Measurements from ENCODE around the gene ASXL3. TPM values are rescaled to one million over a fixed set of nuclear protein-coding genes. Genes with fewer than 3 reads are reported as not detected.

The ASXL3 gene
- polyA plus RNA-seq, 1 donor from 2014 or later, result 15.2 TPM

- Histone ChIP-seq H4K20me1 (ENCODE audit: insufficient read depth) (no peaks in the 10 kb centered on the region), H3K36me3 (ENCODE audit: insufficient read depth, low read length) (peaks cover 4% of the 10 kb centered on the region), H3K4me2 (ENCODE audit: low read length) (no peak overlapping the region), H3K4me3 (ENCODE audit: low read length) (no peak overlapping the region), H3K27ac (ENCODE audit: low read length) (no peak overlapping the region), H3K9me3 (ENCODE audit: low read length) (no peaks in the 10 kb centered on the region), H3K9ac (ENCODE audit: low read length) (no peak overlapping the region), H3K79me2 (replicated peaks; ENCODE audit: insufficient read depth, low read length) (peaks cover 7% of the 10 kb centered on the region), H2AFZ (ENCODE audit: low read depth, low read length) (no peak overlapping the region), H3F3A (ENCODE audit: insufficient read depth, low read length, poor library complexity, severe bottlenecking) (no peaks in the 10 kb centered on the region), H3K9me2 (ENCODE audit: insufficient read depth, low read length) (no peaks in the 10 kb centered on the region), H3K27me3 (ENCODE audit: insufficient read depth, low read depth, low read length) (no peaks in the 10 kb centered on the region)
- TF ChIP-seq, protein P1, sequence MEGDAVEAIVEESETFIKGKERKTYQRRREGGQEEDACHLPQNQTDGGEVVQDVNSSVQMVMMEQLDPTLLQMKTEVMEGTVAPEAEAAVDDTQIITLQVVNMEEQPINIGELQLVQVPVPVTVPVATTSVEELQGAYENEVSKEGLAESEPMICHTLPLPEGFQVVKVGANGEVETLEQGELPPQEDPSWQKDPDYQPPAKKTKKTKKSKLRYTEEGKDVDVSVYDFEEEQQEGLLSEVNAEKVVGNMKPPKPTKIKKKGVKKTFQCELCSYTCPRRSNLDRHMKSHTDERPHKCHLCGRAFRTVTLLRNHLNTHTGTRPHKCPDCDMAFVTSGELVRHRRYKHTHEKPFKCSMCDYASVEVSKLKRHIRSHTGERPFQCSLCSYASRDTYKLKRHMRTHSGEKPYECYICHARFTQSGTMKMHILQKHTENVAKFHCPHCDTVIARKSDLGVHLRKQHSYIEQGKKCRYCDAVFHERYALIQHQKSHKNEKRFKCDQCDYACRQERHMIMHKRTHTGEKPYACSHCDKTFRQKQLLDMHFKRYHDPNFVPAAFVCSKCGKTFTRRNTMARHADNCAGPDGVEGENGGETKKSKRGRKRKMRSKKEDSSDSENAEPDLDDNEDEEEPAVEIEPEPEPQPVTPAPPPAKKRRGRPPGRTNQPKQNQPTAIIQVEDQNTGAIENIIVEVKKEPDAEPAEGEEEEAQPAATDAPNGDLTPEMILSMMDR (IDR thresholded peaks at IDR 0.05; ENCODE audit: poor library complexity, severe bottlenecking), result no peak
- TF ChIP-seq EZH2 (IDR thresholded peaks at IDR 0.05; ENCODE audit: borderline replicate concordance, insufficient read depth, low read length, poor library complexity, severe bottlenecking) (no peak), MXI1 (conservative IDR thresholded peaks at IDR 0.05; ENCODE audit: poor library complexity, severe bottlenecking) (no peak), EP300 (conservative IDR thresholded peaks at IDR 0.05; ENCODE audit: poor library complexity, severe bottlenecking) (no peak), RAD21 (conservative IDR thresholded peaks at IDR 0.05) (no peak), POLR2AphosphoS5 (IDR thresholded peaks at IDR 0.05) (no peak), TAF1 (IDR thresholded peaks at IDR 0.05; ENCODE audit: low read depth) (no peak), SMC3 (conservative IDR thresholded peaks at IDR 0.05; ENCODE audit: poor library complexity) (no peak), REST (IDR thresholded peaks at IDR 0.05; ENCODE audit: borderline replicate concordance) (no peak)
These were observed 87.2 kb downstream of the ASXL3 start for GRCh38 chr18:33665187-33665586.

DNA sequence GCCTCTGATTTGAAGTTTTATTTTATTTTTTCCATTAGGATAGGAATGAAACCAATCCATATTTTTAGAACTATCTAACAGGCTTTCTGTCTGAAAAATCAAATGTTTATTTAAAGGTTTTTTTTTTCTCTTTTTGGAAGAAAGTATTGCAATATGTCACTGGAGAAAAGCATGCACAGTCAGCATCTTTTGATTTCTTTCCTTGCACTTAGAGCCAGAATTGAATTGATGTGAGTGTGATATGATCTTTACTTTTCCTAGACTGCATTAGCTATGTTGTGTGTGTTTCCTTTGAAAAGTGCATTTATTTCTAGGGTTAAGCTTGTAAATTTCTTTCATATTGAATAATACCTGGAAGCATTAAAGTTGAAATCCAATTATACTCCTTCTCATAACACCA lies 87.6 kb downstream of the ASXL3 start:
- Histone ChIP-seq H4K20me1 (ENCODE audit: insufficient read depth) (no peaks in the 10 kb centered on the region), H3K4me3 (ENCODE audit: low read length) (no peak overlapping the region), H3K9ac (ENCODE audit: low read length) (no peak overlapping the region), H3K9me2 (ENCODE audit: insufficient read depth, low read length) (no peaks in the 10 kb centered on the region), H3F3A (ENCODE audit: insufficient read depth, low read length, poor library complexity, severe bottlenecking) (no peaks in the 10 kb centered on the region), H3K27ac (ENCODE audit: low read length) (no peak overlapping the region), H2AFZ (ENCODE audit: low read depth, low read length) (no peak overlapping the region), H3K27me3 (ENCODE audit: insufficient read depth, low read depth, low read length) (no peaks in the 10 kb centered on the region), H3K9me3 (ENCODE audit: low read length) (no peaks in the 10 kb centered on the region), H3K36me3 (ENCODE audit: insufficient read depth, low read length) (peaks cover 2% of the 10 kb centered on the region), H3K4me2 (ENCODE audit: low read length) (no peak overlapping the region), H3K79me2 (replicated peaks; ENCODE audit: insufficient read depth, low read length) (peaks cover 7% of the 10 kb centered on the region)
- TF ChIP-seq EP300 (conservative IDR thresholded peaks at IDR 0.05; ENCODE audit: poor library complexity, severe bottlenecking) (no peak), REST (IDR thresholded peaks at IDR 0.05; ENCODE audit: borderline replicate concordance) (no peak), TAF1 (IDR thresholded peaks at IDR 0.05; ENCODE audit: low read depth) (no peak), RAD21 (conservative IDR thresholded peaks at IDR 0.05) (no peak), MXI1 (conservative IDR thresholded peaks at IDR 0.05; ENCODE audit: poor library complexity, severe bottlenecking) (no peak), POLR2AphosphoS5 (IDR thresholded peaks at IDR 0.05) (no peak), SMC3 (conservative IDR thresholded peaks at IDR 0.05; ENCODE audit: poor library complexity) (no peak)
- TF ChIP-seq, protein P1 (IDR thresholded peaks at IDR 0.05; ENCODE audit: poor library complexity, severe bottlenecking), result no peak

Data from neural cell (in vitro differentiated cells).